HG03442 (cell line): ENCODE data around the gene ZNF576.
"Not testable (repeated sequence)": the region's sequence is repeated elsewhere in the genome, so short reads cannot be mapped to it uniquely, and the experiment has no call there.

Experiments used
- ATAC-seq: cut with Tn5 transposase; IDR thresholded peaks from one replicate; pipeline ENCODE4 v1.9.1; 2021; ENCODE audit warnings: mild to moderate bottlenecking, moderate library complexity; ENCODE audit not compliant: unreplicated experiment

The ZNF576 gene

DNA sequence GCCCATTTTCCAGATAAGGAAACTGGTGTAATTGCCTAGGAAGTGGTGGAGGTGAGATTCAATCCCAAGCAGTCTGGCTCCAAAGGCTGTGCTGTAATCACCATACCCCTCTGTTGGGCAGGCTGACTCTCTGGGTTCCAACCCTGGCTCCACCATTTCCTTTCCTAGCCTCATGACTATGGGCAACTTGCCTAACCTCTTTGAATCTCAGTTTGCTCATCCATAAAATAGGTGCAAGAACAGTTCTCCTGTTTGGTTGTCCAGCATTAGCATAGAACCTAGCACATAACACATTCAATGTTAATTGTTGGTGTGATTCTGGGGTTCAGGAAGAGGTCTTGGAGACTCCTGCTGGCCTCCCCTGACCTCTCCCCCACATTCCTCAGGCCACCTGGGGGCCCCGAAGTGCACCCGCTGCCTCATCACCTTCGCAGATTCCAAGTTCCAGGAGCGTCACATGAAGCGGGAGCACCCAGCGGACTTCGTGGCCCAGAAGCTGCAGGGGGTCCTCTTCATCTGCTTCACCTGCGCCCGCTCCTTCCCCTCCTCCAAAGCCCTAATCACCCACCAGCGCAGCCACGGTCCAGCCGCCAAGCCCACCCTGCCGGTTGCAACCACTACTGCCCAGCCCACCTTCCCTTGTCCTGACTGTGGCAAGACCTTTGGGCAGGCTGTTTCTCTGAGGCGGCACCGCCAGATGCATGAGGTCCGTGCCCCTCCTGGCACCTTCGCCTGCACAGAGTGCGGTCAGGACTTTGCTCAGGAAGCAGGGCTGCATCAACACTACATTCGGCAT is 2.2 kb downstream of the ZNF576 start:
- no peak for ATAC-seq

DNA sequence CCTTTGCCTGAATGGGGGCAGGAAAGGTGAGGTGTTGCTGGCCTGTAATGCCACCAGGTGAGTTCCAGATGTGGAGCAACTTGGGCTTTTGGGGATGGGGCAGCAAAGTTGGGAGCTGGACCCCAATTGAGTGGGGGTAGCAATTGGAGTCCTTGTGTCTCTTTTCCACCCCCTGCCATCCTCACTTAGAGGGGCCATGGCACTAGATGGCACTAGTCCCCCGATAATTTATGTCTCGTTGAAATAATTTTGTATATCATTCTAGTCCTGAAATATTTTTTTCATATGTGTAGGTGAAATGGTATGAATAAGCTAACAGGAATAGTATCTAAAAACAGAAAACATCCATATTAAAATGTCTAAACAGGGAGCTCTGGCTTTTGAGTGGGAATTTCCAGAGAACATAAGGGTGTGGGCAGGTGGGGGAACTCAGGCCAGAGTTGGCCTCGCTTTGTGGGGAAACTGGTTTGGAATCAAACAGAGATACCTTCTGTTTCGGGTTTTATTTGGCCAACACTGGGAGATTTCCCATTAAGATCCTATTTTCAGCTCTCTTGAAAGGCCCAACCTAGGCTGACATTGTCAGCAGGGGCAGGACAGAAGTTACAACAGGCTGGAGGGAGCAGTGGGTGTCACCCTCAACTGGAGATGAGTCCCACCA is 3.4 kb downstream of the ZNF576 start:
- ATAC-seq: no peak

DNA sequence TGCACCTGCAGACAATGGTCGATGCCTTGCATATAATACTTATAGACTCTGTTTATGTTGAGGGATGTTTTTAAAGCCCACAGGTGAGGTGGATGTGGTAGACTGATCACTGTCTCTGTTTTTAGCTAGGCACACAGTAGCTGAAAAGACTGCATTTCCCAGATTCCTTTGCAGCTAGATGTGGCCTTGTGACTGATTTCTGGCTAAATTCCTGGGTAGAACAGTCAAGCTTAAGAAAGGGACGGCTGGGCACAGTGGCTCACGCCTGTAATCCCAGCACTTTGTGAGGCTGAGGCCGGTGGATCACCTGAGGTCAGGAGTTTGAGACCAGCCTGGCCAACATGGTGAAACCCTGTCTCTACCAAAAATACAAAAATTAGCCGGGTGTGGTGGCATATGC is 3.9 kb downstream of the ZNF576 start:
- ATAC-seq: not testable (repeated sequence)

DNA sequence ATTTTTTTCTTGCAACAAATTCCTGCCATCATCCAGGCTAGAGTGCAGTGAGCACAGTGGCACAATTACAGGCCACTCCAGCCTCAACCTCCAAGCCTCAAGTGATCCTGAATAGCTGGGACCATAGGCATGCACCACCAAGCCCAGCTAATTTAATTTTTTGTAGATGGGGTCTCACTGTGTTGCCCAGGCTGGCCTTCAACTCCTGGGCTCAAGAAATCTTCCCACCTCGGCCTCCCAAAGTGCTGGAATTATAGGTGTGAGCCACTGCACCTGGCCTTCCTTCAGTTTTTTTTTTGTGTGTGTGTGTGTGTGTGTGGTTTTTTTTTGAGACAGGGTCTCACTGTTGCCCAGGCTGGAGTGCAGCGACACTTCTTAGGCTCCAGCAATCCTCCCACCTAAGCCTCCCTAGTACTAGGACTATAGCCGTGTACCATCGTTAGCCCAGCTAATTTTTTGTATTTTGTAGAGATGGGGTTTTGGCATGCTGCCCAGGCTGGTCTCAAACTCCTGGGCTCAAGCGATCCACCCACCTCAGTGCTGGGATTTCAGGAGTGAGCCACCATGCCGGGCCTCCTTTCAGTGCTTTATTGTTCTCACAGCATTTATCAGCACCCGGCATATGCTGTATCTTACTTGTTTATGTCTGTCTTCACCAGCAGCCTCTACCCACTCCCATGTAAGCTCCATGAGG is 9.6 kb downstream of the ZNF576 start:
- ATAC-seq: no peak

DNA sequence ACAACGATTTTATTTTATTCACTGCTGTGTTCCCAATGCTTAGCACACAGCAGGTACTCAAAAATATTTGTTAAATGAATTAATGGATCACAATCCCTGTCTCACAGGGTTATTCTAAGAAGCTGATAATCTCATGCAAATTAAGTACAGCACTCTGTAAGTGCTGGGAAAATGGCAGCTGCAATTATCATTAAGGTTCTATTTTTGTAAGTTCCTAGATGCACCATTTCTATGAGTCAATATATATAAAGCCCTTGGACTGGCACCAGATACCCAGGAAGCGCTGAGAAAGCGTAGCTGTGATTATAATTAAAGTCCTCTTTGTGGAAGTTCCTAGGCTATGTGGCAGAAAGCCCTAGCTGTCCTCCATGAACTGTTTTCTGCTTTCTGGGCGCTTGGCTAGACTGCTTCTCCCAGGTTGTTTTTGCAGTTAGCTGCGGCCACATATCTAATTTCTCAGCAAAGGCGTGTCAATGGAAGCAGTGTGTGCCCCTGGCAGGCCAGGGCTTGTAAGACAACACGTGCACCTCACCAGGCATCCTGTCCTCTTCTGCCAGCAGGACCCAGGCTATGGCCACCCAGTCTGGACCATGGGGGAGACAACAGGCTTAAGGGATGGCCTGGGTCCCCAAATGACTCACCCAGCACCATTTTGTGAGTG is 10.3 kb downstream of the ZNF576 start:
- ATAC-seq: no peak

DNA sequence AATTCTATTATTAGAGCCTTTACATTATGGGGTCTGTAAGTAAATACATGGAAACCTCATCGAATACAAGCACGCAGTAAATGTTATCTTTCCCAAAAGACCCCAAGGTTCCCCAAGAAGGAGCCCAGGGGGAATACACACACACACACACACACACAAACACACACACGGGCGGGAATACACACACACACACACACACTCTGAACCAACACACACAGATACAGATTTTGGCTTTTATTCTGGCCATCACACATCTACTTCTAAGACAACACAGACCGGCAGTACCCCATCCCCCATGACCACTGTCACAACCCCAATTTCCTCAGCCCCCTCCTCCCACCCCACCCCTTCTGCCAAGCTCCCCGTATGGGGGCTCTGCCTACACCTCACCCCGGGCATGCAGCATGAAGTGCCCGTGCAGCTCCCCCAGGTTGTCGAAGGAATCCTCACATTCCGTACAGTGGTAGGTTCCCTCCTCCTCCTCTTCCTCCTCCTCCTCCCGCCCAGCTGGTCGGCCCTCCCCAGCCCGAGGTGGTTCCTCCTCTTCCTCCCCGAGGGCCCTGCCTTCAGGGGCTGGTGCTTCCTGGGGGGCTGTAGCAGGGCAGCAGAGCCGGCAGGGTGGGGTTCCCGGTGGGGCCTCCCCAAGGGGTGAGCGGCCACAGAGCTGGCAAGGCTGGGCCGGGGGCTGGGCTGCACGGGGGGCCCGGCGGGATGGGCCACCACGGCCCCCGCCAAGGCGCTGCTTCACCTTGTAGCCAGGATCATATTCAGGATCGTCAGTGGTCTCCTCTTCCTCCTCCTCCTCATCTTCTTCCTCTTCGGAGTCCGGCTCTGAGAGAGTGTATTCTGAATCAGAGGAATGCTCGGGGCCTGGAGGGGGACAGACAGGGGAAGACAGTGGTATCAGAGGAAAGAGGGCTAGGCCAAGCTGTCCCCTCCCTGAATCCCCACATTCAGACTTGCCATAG is 11.1 kb downstream of the ZNF576 start:
- no peak for ATAC-seq

DNA sequence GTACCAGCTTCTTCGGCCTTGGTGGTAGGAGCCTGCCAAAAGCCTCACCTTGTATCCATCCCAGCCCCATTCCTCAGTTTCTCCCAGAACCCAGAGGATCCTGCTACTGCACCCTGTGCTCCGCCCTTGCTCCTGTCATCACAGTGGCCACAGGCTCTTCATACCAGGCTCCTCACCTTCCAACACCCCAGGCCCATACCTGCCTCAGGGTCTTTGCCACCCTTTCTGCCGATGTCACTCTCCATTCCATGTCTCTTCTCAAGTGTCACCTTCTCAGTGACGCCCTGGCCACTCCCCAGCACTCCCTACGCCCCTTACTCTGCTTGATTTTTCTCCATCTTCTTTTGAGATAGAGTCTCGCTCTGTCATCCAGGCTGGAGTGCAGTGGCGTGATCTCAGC is 13.5 kb downstream of the ZNF576 start:
- ATAC-seq: no peak

DNA sequence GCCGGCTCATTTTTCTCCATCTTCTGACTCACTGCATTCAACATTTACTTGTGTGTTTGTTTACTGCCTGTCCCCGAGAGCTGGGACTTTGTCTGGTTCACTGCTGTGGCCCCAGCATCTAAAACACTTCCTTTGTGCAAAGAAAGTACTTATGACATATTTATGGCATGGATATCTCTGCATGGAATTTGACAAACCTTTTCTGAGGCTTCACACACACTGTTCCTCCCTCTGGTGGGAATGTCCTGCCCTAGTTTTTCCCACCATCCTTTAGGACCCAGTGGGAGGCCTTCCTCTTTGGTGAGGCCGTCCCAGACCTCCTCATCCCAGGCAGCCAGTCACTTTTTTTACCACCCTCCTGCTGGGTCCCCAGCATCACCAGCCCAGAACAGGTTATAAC is 14.1 kb downstream of the ZNF576 start:
- ATAC-seq: no peak

DNA sequence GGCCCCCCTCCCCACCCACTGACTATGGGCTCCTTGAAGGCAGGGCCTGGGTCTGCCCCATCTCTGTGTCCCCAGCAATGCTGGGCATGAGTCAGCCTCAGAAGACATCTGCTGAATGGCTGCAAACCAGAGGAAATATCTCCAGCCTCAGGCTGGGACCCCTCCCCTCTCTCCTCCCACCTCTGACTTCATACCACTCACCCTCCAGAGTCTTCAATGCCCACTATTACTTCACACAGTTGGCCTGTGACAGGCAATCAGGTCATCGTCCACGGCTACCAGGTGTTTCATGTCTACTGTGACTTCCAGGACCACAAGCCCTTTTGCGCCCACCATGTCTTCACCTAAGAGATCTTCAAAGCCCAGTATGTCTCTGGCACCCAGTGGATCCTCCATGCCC is 15.4 kb downstream of the ZNF576 start, which contains the start of gene SRRM5:
SRRM5 (plus strand) TSS at position 301 of the 400 bp plus-strand sequence; CDS start at position 335, 34 bp downstream.
- ATAC-seq: no peak

DNA sequence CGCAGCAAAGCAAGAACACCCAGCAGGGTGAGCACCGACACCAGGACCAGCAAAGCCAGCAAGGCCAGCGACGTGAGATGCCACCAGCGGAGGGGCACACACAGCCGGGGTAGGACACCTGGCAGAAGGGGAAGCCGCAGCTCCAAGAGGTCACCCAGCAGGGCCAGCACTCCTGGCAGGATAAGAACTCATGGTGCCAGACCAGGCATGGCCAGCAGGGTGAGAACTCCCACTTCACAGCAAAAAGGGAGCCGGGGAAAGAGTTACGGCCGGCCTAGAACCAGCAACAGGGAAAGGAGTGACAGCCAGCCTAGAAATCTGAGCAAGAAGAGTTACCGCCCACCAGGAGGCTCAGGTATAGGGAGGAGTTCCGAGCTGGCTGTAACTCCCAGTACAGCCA is 16.0 kb downstream of the ZNF576 start:
- ATAC-seq: no peak

DNA sequence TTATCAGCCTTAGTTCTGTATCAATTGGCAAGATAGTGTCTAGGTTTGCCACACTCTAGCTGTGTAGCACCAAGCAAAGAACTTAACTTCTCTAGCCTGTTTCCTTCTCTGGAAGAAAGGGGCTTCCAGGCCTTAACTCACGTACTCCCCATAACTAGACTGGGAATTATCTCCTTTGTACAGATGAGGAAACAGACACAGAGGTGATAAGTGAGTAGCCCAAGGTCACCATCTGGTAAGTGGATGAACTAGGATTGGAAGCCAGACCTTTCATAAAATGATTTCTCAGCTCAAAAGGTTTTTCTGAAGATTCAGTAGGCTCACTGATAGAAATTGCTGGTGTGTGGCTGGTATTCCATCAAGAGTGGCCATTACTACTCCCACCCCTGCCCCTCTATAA is 19.9 kb downstream of the ZNF576 start:
- no peak for ATAC-seq

DNA sequence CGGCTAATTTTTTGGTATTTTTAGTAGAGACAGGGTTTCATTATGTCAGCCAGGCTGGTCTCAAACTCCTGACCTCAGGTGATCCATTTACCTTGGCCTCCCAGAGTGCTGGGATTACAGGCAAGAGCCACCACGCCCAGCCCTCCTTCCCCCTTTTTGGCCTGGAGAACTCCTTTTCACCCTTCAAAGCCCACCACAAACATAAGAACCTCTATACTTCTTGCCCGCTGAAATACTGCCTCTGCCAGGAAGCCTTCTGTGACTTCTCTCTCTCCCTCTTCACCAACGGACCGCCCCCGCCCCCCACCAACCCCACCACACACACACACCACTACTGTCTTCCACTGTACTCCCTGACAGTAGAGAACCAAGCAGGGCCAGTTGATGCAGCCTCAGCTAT is 20.6 kb downstream of the ZNF576 start:
- no peak for ATAC-seq

DNA sequence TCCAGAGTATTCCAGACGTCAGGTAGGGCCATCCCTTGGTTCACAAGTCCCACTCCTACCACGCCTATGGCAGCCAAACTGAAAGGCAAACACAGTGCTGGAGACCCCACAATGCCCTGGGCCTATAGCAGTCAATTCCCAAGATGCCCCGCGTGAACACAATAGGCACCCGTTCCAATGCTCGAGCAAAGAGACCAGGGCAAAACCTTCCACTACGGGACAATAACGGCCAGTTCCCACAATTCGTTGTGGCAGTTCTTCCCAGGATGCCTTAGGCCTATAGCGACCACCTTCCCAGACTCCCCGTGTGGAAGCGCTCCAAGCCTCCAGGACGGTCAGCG is 22.5 kb downstream of the ZNF576 start:
- peak; percentile 26 for ATAC-seq

DNA sequence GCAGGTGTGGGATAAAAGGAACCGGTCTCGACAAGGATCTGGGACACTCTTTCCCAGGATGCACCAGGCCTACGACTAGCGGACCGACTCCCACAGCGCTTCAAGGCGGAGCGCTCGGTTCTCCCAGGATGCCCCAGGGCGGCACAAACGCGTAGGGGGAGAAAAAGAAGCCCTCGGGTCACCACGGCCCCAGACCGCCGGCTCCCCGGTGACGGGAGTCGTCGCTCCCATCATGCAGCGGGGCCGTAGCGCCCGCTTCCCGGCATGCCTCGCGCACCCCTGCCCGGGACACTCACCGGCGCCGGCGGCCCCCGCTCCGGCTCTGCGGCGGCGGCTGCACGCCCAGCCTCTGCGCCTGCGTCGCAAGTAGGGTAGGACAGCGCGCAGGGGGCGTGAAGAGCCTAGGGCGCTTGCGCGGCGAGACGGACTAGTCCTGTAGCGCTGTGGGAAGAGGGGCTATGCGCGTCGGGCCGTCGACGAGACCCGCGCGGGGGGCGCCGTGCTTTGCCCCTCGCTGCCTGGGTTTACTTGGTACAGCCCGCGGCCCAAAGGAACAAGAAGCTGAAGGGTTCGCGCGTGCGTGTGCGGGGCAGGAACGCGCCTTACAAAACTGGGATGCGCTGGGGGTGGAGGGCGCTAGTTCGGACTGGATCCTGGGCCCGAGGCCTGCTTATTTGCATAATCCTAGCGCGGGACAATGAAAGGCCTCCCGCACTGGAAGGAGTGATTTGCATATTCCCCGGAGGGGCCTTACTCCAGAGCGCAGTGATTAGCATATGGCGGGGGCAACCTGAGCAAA is 23.1 kb downstream of the ZNF576 start, which contains the start of gene ZNF428:
ZNF428 (minus strand) TSS at position 368 of the 799 bp plus-strand sequence. CDS start 5,325 bp downstream, outside the sequence.
- ATAC-seq: peak; percentile 81

DNA sequence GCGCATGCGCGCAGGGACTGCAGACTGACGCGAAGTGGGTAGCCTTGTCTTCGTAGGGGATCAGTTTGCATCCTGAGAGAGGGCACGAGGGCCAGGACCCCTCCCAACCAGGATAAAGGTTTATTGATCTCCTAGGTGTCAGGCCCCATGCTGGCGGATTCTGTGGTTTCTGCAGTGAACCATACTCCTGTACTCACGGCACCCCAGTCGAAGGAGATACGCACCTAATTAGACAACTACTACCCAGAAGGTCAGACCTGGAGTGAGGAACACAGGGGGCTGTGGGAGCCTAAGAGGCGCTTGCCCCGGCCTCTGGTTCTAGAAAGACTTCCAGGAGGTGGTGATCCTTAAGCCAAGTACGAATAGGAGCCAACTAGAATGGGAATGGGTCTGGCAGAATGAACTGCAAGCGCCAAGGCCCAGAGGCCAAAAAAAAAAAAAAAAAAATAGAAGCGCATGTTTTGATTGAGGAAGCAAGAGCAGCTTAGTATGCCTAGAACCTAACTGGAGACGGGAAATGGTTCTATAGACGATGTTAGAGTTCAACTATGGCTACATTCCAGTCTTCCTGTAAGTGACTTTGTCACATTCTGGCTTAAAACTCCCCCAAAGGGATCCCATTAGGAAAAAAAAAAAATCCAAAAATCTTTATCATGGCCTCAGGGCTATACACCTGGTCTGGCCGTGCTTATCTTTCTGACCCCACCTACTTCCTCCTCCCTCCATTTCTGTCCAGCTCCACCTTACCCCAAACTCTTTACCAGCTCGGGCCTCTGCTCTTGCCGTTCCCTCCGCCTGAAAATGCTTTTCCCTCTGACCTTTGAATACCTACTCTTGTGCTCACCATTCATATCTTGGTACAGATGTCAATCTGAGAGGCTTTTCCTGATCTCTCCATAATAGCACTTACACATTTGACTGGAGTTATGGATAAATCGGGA is 23.9 kb downstream of the ZNF576 start:
- ATAC-seq: no peak

DNA sequence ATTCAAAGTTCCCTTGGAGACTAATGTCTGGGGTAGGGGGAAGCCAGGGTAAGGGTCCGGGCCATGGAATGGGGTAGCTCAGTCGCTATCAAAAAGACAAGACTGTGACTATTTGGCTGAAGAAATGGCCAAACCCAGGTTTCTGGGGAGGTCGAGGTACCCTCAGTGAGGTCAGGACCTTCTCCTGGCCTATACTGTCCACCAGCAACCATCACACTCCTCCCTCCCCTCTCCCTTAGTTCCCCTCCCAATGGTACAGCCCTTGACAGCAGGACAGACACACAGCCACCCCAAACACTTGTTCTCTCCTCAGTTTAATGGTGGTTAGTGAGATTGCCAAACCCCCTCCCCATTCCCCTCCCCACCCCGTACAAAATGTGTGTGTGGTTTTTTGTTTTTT is 25.7 kb downstream of the ZNF576 start:
- no peak for ATAC-seq

DNA sequence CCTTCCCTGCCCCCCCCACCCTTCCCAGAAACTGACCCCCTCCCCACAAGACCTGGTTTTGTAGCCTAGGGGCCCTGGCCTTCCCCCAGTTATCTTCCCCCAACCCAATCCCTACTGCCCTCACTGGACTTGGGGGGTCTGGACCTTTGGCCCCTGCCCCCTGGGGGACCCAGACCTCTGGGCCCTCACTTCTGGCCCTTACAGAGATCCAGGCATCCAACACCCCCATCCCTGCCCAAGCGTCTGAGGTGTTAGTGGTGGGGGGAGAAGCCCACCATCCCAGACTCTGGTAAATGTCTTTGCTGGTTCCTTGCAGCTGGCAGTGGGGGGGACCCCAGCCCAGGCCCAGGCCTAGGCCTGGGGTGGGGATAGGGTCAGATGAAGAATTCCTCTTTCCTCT is 26.6 kb downstream of the ZNF576 start:
- no peak for ATAC-seq
